ENCODE measurements around the gene ARHGAP40.

GRCh38 chr20:38555395-38555794, 46.2 kb upstream of the ARHGAP40 start:
- no peak for TF ChIP-seq CTCF (IDR thresholded peaks at IDR 0.05 in 8 of 11, conservative IDR thresholded peaks at IDR 0.05 in 3 of 11)
- TF ChIP-seq POLR2AphosphoS5 (IDR thresholded peaks at IDR 0.05): no peak

All from spleen (tissue), 7 donors.